IMR-90 (cell line): ENCODE data around the gene MMRN1.

Source experiments
- CHD1 ChIP-seq: IDR thresholded peaks from 2 replicates; pipeline ENCODE4 v1.6.1; 2012; ENCODE audit warnings: low read depth, low read length, improper control_type of control experiment
- POLR2A ChIP-seq: IDR thresholded peaks from 2 replicates; pipeline ENCODE4 v1.6.1; 2012; ENCODE audit warnings: mild to moderate bottlenecking, low read depth, low read length
- TF ChIP-seq, protein P1 (sequence below): fragments of 150-350 bp; IDR thresholded peaks from 2 replicates; pipeline ENCODE4 v1.6.1; 2016; ENCODE audit warnings: low read depth, mild to moderate bottlenecking, low read length, moderate library complexity, borderline replicate concordance

DNA sequence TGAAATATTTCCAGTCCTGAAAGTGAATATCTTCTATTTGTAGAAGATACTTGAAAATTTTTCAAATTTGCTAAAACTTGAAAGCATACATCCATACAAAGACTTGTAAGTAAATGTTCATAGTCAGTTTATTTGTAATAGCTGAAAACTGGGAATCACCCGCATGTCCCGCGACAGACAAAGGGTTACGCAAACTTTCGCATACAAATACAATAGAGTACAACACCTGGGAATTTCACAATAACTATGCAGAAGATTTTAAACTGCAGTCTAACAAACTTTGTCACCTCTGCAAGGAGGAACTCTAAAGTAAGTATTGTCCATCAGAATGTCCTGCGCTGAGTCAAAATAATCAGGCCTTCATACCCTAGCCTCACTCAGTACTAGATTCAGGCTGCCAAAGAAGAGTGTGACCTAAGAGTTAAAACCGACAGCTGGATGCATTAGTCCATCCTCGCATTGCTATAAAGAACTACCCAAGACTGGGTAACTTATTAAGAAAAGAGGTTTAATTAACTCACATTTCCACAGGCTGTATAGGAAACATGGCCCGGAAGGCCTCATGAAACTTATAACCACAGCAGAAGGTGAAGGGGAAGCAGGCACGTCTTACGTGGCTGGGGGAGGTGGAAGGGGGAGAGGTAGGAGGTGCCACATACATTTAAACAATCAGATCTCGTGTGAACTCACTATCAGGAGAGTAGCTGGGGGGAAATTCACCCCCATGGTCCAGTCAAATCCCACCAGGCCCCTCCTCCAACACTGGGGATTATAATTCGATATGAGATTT lies 60.4 kb downstream of the MMRN1 start:
- TF ChIP-seq POLR2A: no peak
- TF ChIP-seq, protein P1, sequence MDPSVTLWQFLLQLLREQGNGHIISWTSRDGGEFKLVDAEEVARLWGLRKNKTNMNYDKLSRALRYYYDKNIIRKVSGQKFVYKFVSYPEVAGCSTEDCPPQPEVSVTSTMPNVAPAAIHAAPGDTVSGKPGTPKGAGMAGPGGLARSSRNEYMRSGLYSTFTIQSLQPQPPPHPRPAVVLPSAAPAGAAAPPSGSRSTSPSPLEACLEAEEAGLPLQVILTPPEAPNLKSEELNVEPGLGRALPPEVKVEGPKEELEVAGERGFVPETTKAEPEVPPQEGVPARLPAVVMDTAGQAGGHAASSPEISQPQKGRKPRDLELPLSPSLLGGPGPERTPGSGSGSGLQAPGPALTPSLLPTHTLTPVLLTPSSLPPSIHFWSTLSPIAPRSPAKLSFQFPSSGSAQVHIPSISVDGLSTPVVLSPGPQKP: no peak
- no peak for TF ChIP-seq CHD1
